VCaP (cell line): Measurements from ENCODE around the gene RAD52.

Experiments
- H3K27ac ChIP-seq: fragments of 450-650 bp; 2 replicates; pipeline ENCODE4 v1.5.1; 2017
- TF ChIP-seq, protein P1 (sequence below): fragments of 450-650 bp; conservative IDR thresholded peaks from 2 replicates; pipeline ENCODE4 v1.5.1; 2017; ENCODE audit warnings: mild to moderate bottlenecking, moderate library complexity

The RAD52 gene

DNA sequence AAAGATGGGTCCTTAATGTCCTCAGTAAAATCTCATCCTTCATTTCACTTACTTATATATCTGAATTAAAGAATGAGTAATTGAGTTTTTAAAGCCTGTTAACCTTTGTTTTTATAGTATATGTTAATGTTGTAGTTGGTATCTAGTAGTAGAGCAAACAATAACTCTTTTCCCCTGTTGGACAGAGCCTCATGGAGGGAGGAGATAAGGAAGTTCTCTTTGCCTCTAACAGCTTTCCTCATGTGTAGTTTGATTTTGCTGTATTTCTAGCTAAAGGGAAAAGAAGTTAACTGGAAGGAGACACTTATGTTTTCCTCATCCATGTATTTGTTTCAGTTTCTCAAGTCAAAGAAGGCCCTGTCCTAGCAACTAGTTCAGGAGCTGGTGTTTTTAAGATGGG is 55.3 kb downstream of the RAD52 start:
- TF ChIP-seq, protein P1, sequence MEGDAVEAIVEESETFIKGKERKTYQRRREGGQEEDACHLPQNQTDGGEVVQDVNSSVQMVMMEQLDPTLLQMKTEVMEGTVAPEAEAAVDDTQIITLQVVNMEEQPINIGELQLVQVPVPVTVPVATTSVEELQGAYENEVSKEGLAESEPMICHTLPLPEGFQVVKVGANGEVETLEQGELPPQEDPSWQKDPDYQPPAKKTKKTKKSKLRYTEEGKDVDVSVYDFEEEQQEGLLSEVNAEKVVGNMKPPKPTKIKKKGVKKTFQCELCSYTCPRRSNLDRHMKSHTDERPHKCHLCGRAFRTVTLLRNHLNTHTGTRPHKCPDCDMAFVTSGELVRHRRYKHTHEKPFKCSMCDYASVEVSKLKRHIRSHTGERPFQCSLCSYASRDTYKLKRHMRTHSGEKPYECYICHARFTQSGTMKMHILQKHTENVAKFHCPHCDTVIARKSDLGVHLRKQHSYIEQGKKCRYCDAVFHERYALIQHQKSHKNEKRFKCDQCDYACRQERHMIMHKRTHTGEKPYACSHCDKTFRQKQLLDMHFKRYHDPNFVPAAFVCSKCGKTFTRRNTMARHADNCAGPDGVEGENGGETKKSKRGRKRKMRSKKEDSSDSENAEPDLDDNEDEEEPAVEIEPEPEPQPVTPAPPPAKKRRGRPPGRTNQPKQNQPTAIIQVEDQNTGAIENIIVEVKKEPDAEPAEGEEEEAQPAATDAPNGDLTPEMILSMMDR: no peak
- H3K27ac ChIP-seq: no peak overlapping the region

DNA sequence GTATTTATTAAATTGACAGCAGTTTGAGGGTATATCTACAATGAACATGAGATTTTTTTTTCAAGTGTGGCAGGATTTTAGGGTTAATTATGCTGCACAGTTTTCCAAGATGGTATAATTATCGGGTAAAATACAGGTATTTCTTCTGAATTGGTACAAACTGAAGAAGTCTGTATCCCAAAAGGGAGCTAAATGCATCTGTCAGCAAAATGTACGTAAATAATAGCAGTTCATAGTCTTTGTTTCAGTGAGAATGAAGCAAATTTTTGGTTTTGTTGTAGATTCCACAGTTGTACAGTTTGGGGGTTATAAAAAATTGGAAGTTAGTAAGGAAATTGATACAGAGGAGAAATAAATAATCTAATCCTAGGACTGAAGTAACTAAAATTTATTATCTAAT is 63.3 kb downstream of the RAD52 start:
- TF ChIP-seq, protein P1: no peak
- H3K27ac ChIP-seq: no peak overlapping the region

DNA sequence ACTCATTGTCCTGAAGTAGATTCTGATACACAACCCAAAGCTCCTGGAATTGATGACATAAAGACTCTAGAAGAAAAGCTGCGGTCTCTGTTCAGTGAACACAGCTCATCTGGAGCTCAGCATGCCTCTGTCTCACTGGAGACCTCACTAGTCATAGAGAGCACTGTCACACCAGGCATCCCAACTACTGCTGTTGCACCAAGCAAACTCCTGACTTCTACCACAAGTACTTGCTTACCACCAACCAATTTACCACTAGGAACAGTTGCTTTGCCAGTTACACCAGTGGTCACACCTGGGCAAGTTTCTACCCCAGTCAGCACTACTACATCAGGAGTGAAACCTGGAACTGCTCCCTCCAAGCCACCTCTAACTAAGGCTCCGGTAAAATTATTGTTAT is 63.8 kb downstream of the RAD52 start:
- TF ChIP-seq, protein P1: no peak
- H3K27ac ChIP-seq: no peak overlapping the region

DNA sequence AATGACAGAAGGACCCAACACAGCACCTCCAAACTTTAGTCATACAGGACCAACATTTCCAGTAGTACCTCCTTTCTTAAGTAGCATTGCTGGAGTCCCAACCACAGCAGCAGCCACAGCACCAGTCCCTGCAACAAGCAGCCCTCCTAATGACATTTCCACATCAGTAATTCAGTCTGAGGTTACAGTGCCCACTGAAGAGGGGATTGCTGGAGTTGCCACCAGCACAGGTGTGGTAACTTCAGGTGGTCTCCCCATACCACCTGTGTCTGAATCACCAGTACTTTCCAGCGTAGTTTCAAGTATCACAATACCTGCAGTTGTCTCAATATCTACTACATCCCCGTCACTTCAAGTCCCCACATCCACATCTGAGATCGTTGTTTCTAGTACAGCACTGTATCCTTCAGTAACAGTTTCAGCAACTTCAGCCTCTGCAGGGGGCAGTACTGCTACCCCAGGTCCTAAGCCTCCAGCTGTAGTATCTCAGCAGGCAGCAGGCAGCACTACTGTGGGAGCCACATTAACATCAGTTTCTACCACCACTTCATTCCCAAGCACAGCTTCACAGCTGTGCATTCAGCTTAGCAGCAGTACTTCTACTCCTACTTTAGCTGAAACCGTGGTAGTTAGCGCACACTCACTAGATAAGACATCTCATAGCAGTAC is 64.6 kb downstream of the RAD52 start:
- H3K27ac ChIP-seq: no peak overlapping the region
- TF ChIP-seq, protein P1: no peak

DNA sequence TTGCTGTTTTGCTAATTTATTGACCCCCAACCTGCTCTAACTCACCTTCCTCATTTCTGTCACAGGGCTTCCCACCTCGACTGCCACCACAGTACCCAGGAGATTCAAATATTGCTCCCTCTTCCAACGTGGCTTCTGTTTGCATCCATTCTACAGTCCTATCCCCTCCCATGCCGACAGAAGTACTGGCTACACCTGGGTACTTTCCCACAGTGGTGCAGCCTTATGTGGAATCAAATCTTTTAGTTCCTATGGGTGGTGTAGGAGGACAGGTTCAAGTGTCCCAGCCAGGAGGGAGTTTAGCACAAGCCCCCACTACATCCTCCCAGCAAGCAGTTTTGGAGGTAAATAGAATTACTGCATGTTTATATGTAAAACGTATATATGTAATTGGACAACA is 68.8 kb downstream of the RAD52 start:
- TF ChIP-seq, protein P1: no peak
- H3K27ac ChIP-seq: no peak overlapping the region

DNA sequence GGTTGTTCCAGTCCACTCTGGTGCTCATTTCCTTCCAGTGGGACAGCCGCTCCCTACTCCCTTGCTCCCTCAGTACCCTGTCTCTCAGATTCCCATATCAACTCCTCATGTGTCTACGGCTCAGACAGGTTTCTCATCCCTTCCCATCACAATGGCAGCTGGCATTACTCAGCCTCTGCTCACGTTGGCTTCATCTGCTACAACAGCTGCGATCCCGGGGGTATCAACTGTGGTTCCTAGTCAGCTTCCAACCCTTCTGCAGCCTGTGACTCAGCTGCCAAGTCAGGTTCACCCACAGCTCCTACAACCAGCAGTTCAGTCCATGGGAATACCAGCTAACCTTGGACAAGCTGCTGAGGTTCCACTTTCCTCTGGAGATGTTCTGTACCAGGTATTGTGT is 69.9 kb downstream of the RAD52 start:
- TF ChIP-seq, protein P1: no peak
- H3K27ac ChIP-seq: no peak overlapping the region

DNA sequence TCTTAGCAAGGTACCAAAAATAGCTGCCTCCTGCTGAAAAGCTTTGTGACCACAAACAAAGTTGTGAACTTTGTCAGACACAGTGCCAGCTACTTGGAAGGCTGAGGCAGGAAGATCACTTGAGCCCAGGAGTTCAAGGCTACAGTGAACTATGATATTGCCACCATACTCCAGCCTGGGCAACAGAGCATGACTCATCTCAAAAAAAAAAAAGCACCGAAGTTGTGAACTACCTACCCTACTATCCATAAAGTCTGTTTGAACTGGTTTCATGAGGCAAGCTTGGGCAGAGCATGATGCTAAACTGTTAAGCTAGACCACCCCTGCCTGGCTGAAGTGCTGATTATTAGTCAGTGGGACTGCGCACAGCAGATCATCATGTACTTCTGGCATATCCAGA is 75.5 kb downstream of the RAD52 start:
- H3K27ac ChIP-seq: no peak overlapping the region
- TF ChIP-seq, protein P1: no peak
